OCI-LY7 (cell line): Measurements from ENCODE around the gene TEX2. TPM values are rescaled to one million over a fixed set of nuclear protein-coding genes. Genes with fewer than 3 reads are reported as not detected.
"Not testable (repeated sequence)": the region's sequence is repeated elsewhere in the genome, so short reads cannot be mapped to it uniquely, and the experiment has no call there.

Experiments
- BruUV-seq: library from RNA; stranded (reverse); fragments of 400-500 nt; replicated peaks from 2 replicates; lab custom pipeline; 2021; lab: Mats Ljungman, UMichigan
- CTCF ChIA-PET: fragments of 300-600 bp; sonication (Branson Sonifier 250); formaldehyde crosslinking; loops from one replicate; lab custom pipeline; 2022; ENCODE audit warnings: antibody characterized with exemption; ENCODE audit not compliant: unreplicated experiment; lab: Charles Lee
- POLR2A ChIA-PET: fragments of 300-600 bp; sonication (Branson Sonifier 250); formaldehyde crosslinking; loops from one replicate; lab custom pipeline; 2022; ENCODE audit warnings: antibody characterized with exemption; lab: Charles Lee
- DNase-seq: peaks from one replicate; pipeline ENCODE4 v3.0.0-alpha.2; 2015; ENCODE audit warnings: low spot score
- H2AFZ ChIP-seq: fragments of 200-600 bp; sonication (generic), shearing (Covaris generic); 2 replicates; pipeline ENCODE4 v1.6.1; 2014; ENCODE audit warnings: mild to moderate bottlenecking, antibody characterized with exemption, low read length, moderate library complexity
- H3K27ac ChIP-seq: fragments of 200-600 bp; sonication (generic); 2 replicates; pipeline ENCODE4 v1.5.1; 2014; ENCODE audit warnings: mixed run types, low read depth, mild to moderate bottlenecking, moderate library complexity, low read length, inconsistent platforms; ENCODE audit not compliant: poor library complexity, severe bottlenecking
- H3K36me3 ChIP-seq: fragments of 200-600 bp; sonication (generic); 2 replicates; pipeline ENCODE4 v1.6.1; 2014; ENCODE audit warnings: mild to moderate bottlenecking, antibody characterized with exemption, low read length, moderate library complexity, mixed read lengths; ENCODE audit not compliant: insufficient read depth
- H3K4me1 ChIP-seq: fragments of 200-600 bp; sonication (generic); 2 replicates; pipeline ENCODE4 v1.5.1; 2014; ENCODE audit warnings: mild to moderate bottlenecking, low read length; ENCODE audit not compliant: insufficient read depth, poor library complexity, severe bottlenecking
- H3K4me2 ChIP-seq: fragments of 200-600 bp; sonication (generic); 2 replicates; pipeline ENCODE4 v1.6.1; 2014; ENCODE audit warnings: mild to moderate bottlenecking, low read length
- H3K4me3 ChIP-seq: fragments of 200-600 bp; sonication (generic); 2 replicates; pipeline ENCODE4 v1.5.1; 2014; ENCODE audit warnings: mild to moderate bottlenecking, low read depth, low read length; ENCODE audit not compliant: poor library complexity, severe bottlenecking
- H3K79me2 ChIP-seq: fragments of 200-600 bp; sonication (generic); 2 replicates; pipeline ENCODE4 v1.6.1; 2016; ENCODE audit warnings: low read depth, mild to moderate bottlenecking, low read length, moderate library complexity, mixed read lengths; ENCODE audit not compliant: insufficient read depth
- H3K9me2 ChIP-seq: fragments of 200-600 bp; sonication (generic); 2 replicates; pipeline ENCODE4 v1.6.1; 2016; ENCODE audit warnings: mild to moderate bottlenecking, low read length, mixed read lengths; ENCODE audit not compliant: insufficient read depth
- H3K9me3 ChIP-seq: fragments of 200-600 bp; sonication (generic); 2 replicates; pipeline ENCODE4 v1.6.1; 2014; ENCODE audit warnings: mild to moderate bottlenecking, mixed run types, low read length, mixed read lengths
- H4K20me1 ChIP-seq: fragments of 200-600 bp; sonication (generic); 2 replicates; pipeline ENCODE4 v1.6.1; 2014; ENCODE audit warnings: mild to moderate bottlenecking, antibody characterized with exemption, low read length, moderate library complexity, mixed read lengths; ENCODE audit not compliant: insufficient read depth
- EZH2phosphoT487 ChIP-seq: fragments of 200-600 bp; sonication (generic); IDR thresholded peaks from 2 replicates; pipeline ENCODE4 v1.6.1; 2018; ENCODE audit warnings: low read depth, borderline replicate concordance, mild to moderate bottlenecking, mixed run types, antibody characterized with exemption, low read length, moderate library complexity, mixed read lengths
- intact Hi-C: fragments of 100-400 bp; cut with micrococcal nuclease; formaldehyde crosslinking; loops from one replicate; pipeline ENCODE4 v1.10.0; 2022; ENCODE audit not compliant: unreplicated experiment
- total RNA-seq, 2 experiments: library from RNA; depleted of rRNA in 1 of 2; stranded (reverse); fragments of >200 nt in 1 of 2; shearing (Covaris generic) in 1 of 2; gene quantifications; 2 replicates each; pipeline ENCODE4 v1.2.3, GENCODE V29; 2014 to 2022
- TF ChIP-seq, protein P1 (sequence below): fragments of 200-600 bp; sonication (generic); conservative IDR thresholded peaks from 2 replicates; pipeline ENCODE4 v1.5.1; 2014; ENCODE audit warnings: mild to moderate bottlenecking, antibody characterized with exemption, low read length, moderate library complexity, mixed read lengths

TEX2 gene
- total RNA-seq, 2 experiments from 2014 or later, result 7.4 to 12.4 TPM

DNA sequence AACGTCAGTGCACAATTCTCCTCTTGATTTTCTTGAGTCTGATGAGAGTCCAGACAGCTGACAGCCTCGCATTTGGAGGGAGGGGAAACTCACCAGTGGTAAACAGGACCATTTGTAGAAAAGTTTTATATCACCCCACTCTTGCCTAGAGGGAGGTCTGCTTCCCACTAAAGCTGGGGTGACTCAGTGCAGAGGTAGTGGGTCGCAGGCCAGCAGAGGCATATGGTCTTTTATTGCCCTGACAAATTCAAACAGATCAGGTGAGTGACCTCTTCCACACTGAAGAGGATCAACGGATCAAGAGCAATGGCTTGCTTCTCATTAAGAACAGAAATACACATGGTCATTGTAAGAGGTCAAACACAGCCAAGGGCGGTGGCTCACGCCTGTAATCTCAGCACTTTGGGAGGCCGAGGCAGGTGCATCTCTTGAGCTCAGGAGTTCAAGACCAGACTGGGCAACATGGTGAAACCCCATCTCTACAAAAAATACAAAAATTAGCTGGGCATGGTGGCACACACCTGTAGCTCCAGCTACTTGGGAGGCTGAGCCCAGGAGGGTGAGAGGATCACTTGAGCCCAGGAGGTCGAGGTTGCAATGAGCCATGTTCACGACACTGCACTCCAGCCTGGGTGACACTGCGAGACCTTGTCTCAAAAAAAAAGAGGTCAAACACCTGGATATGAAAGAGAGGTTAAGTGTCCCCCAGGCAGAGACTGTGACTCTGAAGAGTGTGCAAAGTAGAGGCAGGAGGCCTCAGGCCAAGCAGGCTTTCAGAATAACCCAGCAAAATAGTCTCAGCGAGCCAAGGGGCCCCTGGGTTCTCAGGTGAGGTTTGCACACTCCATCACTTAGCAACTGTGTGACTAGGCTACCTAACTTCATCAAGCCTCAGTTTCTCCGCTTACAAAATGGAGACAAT is 76.6 kb downstream of the TEX2 start:
- intact Hi-C loops, result no loop called here
- Histone ChIP-seq H3K4me1 (no peaks in the 10 kb centered on the region), H3K4me2 (no peak overlapping the region), H3K79me2 (no peaks in the 10 kb centered on the region), H3K36me3 (no peaks in the 10 kb centered on the region), H3K27ac (no peak overlapping the region), H2AFZ (no peak overlapping the region), H3K9me3 (no peaks in the 10 kb centered on the region), H3K9me2 (no peaks in the 10 kb centered on the region), H4K20me1 (no peaks in the 10 kb centered on the region), H3K4me3 (no peak overlapping the region)
- TF ChIP-seq EZH2phosphoT487, result no peak
- DNase-seq, result no peak
- no TSS peak for BruUV-seq
- ChIA-PET POLR2A (no interaction called here), CTCF (interaction anchor here (1.1 kb wide), 1 partner anchor 9 kb away, joined by 4 read pairs; no protein-coding TSS in a partner anchor)

DNA sequence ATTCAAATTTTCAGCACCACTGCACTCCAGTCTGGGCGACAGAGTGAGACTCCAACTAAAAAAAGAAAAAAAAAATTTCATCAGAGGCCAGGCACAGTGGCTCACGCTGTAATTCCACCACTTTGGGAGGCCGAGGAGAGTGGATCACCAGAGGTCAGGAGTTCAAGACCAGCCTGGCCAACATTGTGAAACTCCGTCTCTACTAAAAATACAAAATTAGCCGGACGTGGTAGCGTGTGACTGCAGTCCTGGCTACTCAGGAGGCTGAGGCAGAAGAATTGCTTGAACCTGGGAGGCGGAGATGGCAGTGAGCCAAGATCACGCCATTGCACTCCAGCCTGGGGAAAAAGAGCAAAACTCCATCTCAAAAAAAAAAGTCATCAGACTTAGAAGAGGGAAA is 77.5 kb downstream of the TEX2 start:
- H3K4me3 ChIP-seq, POLR2A ChIA-PET, H3K9me2 ChIP-seq, H3K4me1 ChIP-seq, H3K9me3 ChIP-seq, BruUV-seq, H3K4me2 ChIP-seq, DNase-seq, intact Hi-C loops, H3K79me2 ChIP-seq, H3K27ac ChIP-seq, H3K36me3 ChIP-seq, H2AFZ ChIP-seq, CTCF ChIA-PET, H4K20me1 ChIP-seq: not testable (repeated sequence)

DNA sequence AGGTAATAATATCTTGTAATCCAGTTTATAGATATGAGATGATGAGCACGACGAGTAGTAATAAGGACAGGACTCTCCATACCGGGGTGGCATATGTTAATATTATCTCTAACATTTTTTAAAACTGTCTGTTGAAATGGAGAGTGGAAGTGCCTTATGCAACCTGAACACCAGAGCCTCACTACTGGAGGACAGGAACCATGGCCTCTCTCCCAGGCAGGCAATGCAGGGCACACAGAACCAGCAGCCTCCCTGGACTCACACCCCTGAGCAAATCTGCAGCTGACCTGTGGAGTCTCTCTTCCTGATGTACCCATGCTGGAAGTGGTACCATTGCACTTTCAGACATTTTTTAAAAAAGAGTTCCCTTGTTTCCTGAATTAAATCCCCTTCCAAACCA is 78.0 kb downstream of the TEX2 start:
- intact Hi-C loops, result no loop called here
- POLR2A ChIA-PET, result interaction anchor here (0.9 kb wide), 1 partner anchor 10 kb away, joined by 3 read pairs; no protein-coding TSS in a partner anchor
- H3K9me2 ChIP-seq, result no peaks in the 10 kb centered on the region
- H3K4me3 ChIP-seq, result no peak overlapping the region
- no peaks in the 10 kb centered on the region for H4K20me1 ChIP-seq
- CTCF ChIA-PET, result no interaction called here
- H2AFZ ChIP-seq, result no peak overlapping the region
- H3K4me1 ChIP-seq, result no peaks in the 10 kb centered on the region
- no peak overlapping the region for H3K27ac ChIP-seq
- TF ChIP-seq EZH2phosphoT487, result no peak
- TF ChIP-seq, protein P1, sequence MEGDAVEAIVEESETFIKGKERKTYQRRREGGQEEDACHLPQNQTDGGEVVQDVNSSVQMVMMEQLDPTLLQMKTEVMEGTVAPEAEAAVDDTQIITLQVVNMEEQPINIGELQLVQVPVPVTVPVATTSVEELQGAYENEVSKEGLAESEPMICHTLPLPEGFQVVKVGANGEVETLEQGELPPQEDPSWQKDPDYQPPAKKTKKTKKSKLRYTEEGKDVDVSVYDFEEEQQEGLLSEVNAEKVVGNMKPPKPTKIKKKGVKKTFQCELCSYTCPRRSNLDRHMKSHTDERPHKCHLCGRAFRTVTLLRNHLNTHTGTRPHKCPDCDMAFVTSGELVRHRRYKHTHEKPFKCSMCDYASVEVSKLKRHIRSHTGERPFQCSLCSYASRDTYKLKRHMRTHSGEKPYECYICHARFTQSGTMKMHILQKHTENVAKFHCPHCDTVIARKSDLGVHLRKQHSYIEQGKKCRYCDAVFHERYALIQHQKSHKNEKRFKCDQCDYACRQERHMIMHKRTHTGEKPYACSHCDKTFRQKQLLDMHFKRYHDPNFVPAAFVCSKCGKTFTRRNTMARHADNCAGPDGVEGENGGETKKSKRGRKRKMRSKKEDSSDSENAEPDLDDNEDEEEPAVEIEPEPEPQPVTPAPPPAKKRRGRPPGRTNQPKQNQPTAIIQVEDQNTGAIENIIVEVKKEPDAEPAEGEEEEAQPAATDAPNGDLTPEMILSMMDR, result no peak
- H3K79me2 ChIP-seq, result no peaks in the 10 kb centered on the region
- H3K9me3 ChIP-seq, result no peaks in the 10 kb centered on the region
- no peaks in the 10 kb centered on the region for H3K36me3 ChIP-seq
- DNase-seq, result no peak
- no peak overlapping the region for H3K4me2 ChIP-seq
- BruUV-seq, result no TSS peak
